Colonic mucosa (tissue), 4 donors: Measurements from ENCODE around the gene DIDO1. TPM values are rescaled to one million over a fixed set of nuclear protein-coding genes. Genes with fewer than 3 reads are reported as not detected.
"Not testable (repeated sequence)": the region's sequence is repeated elsewhere in the genome, so short reads cannot be mapped to it uniquely, and the experiment has no call there.

Experiments
- DNase-seq: peaks from one replicate; pipeline ENCODE4 v3.0.0-alpha.2; 2020
- H3K27ac ChIP-seq: fragments of 200-600 bp; one replicate; pipeline ENCODE4 v1.8.0; 2021
- H3K27me3 ChIP-seq: fragments of 200-600 bp; one replicate; pipeline ENCODE4 v1.8.0; 2021
- H3K36me3 ChIP-seq: fragments of 200-600 bp; one replicate; pipeline ENCODE4 v1.8.0; 2021
- H3K4me1 ChIP-seq: fragments of 200-600 bp; one replicate; pipeline ENCODE4 v1.8.0; 2021; ENCODE audit warnings: mild to moderate bottlenecking
- H3K4me3 ChIP-seq: fragments of 200-600 bp; one replicate; pipeline ENCODE4 v1.8.0; 2021
- H3K9ac ChIP-seq, 2 donors: one replicate each; pipeline ENCODE4 v1.7.0; 2013; ENCODE audit warnings: control low read depth in 2 of 2, low read depth in 2 of 2, low read length in 2 of 2
- H3K9me3 ChIP-seq: fragments of 200-600 bp; one replicate; pipeline ENCODE4 v1.8.0; 2021
- intact Hi-C: fragments of 100-400 bp; cut with DNase I; formaldehyde crosslinking; loops from one replicate; pipeline ENCODE4 v1.14.1; 2022
- total RNA-seq, 2 donors: library from RNA; stranded (reverse); fragmentation: NEBNext Ultra II Directional in 1 of 2; extraction: Animal tissue kit (Norgen Biotek cat#: 25700) in 1 of 2; gene quantifications; one replicate each; pipeline ENCODE4 v1.2.1, GENCODE V29; 2021
- TF ChIP-seq, protein P1 (sequence below): fragments of 200-600 bp; IDR thresholded peaks from one replicate; pipeline ENCODE4 v1.8.0; 2022; ENCODE audit warnings: antibody characterized with exemption, mild to moderate bottlenecking
- donor health status: healthy.
- donor health status: DM: no; HTN: no; CAD: no.
- donor health status: DM: no; HTN: no; CAD: no.

The DIDO1 gene
- total RNA-seq, 2 donors from 2014 or later, result 41.4 to 50.4 TPM

DNA sequence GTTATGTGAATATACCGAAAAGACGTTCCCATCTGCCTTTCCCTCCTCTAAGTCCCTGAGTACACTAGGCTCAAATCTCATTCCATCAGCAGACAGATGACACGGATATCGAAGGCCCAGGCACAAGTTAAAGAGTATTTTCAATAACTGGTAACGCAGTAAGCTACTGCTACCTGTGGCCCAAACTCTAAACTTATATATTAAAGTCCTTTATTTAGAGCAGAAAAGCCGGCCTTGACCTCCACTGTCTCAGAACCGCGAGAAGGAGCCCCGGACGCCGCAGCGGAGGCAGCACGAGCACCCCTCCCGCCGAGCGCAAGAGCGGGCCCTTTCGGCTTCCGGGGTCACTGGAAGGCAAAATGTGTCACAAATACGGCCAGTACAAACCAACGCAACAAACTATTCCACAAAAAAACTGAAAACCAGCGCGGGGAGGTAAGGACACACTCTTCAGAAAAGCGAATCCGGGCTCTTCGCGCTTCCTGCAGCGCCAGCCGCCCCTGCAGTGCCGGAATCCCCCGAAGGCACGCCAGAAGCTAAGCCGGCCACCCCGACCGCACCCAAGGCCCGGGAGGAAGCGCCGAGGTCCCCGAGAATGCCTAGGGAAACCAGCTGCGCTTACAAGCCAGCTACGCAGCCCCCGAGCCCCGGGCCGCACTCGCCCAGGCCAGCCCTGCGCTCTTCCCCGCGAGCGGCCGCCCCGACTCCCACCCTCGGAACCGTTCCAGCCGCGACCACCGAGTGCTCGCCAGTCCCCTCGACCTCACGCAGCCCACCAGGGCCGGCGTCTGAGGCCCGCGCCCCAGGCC lies 681 bp downstream of the DIDO1 start:
- DNase-seq, result peak; percentile 52
- Histone ChIP-seq H3K9ac (peak overlapping the region; percentile 95 to 97), H3K27me3 (no peaks in the 10 kb centered on the region), H3K4me3 (peak overlapping the region; percentile 98), H3K4me1 (peaks cover 50% of the 10 kb centered on the region), H3K9me3 (no peaks in the 10 kb centered on the region), H3K36me3 (no peaks in the 10 kb centered on the region), H3K27ac (peak overlapping the region; percentile 97)
- intact Hi-C loops, result no loop called here
- TF ChIP-seq, protein P1, sequence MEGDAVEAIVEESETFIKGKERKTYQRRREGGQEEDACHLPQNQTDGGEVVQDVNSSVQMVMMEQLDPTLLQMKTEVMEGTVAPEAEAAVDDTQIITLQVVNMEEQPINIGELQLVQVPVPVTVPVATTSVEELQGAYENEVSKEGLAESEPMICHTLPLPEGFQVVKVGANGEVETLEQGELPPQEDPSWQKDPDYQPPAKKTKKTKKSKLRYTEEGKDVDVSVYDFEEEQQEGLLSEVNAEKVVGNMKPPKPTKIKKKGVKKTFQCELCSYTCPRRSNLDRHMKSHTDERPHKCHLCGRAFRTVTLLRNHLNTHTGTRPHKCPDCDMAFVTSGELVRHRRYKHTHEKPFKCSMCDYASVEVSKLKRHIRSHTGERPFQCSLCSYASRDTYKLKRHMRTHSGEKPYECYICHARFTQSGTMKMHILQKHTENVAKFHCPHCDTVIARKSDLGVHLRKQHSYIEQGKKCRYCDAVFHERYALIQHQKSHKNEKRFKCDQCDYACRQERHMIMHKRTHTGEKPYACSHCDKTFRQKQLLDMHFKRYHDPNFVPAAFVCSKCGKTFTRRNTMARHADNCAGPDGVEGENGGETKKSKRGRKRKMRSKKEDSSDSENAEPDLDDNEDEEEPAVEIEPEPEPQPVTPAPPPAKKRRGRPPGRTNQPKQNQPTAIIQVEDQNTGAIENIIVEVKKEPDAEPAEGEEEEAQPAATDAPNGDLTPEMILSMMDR, result no peak

DNA sequence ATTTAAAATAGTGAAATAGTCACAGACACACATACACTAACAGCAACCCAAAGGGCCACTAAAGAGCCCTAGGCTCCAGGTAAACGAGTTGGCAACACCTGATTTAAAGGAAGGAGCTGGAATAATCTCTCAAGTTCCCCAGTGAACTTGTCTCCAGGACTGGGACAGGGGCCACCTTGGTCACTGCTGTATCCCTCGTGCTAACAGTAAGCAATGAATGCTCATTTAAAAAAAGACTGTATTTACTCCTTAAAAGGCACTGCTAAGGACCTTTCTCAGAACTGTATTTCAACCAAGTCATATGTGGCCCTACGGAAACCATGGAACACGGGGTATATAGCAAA lies 1.3 kb downstream of the DIDO1 start:
- no peaks in the 10 kb centered on the region for H3K9me3 ChIP-seq
- H3K36me3 ChIP-seq, result no peaks in the 10 kb centered on the region
- intact Hi-C loops, result no loop called here
- H3K4me1 ChIP-seq, result peaks cover 54% of the 10 kb centered on the region
- DNase-seq, result peak; percentile 32
- no peaks in the 10 kb centered on the region for H3K27me3 ChIP-seq
- peak overlapping the region; percentile 98 for H3K4me3 ChIP-seq
- H3K9ac ChIP-seq, result peak overlapping the region; percentile 95 to 97
- peak overlapping the region; percentile 97 for H3K27ac ChIP-seq
- TF ChIP-seq, protein P1, result no peak

DNA sequence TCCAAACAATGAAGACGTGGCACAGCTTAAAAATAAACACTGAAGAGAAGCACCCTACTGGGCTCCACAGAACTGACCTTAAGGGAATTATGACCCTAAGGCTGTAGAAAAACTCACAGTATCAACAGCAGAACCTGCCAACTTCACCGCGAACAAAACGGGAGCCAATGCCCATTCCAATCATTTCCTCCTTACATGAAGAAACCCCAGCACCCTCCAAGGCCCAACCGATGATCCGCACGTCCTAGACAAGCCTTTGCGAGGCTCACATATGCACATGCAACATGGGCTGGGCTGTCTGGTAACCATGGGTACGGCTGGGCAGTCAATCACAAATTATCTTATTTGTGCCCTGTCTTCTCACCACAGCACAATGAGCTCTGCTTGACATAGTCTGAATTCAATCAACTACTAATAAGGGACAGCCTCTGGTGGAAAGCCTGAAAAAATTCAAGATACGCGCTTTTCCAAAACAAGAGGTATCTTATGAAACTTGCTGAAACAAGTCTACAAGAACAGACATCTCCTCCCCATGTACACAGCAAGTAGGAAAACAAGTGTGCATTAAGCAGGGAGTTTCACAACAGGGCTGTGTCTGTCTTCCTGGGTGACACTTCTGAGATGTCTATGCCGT lies 1.7 kb downstream of the DIDO1 start:
- DNase-seq, result peak; percentile 56
- H3K9ac ChIP-seq, result peak overlapping the region; percentile 95 to 97
- H3K27ac ChIP-seq, result peak overlapping the region; percentile 97

DNA sequence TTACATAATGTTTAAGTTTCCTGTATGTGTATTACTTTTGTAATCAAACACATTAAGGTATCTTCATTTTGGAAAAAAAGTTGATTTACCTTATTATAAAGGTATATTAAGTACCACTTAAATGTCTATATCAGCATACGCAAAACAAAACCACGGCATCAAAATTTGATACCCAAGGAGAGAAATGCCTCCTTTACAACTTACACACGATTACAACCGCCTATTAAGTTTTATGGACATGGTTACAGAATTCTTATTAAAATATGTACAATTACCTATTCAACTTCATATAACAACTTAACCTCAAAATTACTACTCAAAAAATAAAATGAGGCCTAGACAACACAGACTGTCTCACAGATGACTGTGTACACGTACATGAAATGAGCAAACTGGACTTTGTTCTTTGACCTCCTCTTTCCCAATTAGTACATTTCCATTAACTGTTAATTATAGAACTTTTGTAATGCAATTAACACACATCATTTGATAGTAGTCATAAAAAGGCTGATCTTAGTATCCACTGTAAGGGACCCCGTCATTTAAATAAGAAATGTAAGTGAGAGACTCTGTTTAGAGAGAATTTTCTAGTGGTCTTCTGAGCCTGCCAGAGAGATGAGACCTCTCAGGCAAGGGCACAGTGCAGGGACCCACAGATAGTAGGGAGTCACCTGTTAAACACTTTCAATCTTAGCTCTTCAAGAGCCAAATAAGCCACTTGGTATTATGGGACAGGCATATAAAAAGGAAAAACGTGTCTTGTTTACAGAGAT lies 2.5 kb downstream of the DIDO1 start:
- H3K4me1 ChIP-seq, result peaks cover 59% of the 10 kb centered on the region
- H3K27ac ChIP-seq, result peak overlapping the region; percentile 97
- H3K9ac ChIP-seq, result peak overlapping the region in 1 of 2 donors; percentile 95
- H3K36me3 ChIP-seq, result no peaks in the 10 kb centered on the region
- DNase-seq, result no peak
- no peaks in the 10 kb centered on the region for H3K27me3 ChIP-seq
- TF ChIP-seq, protein P1, result no peak
- peak overlapping the region; percentile 98 for H3K4me3 ChIP-seq
- H3K9me3 ChIP-seq, result no peaks in the 10 kb centered on the region
- intact Hi-C loops, result no loop called here

More for the DNA sequence above, 1.7 kb downstream of the DIDO1 start:
- TF ChIP-seq, protein P1, result no peak
- H3K27me3 ChIP-seq, result no peaks in the 10 kb centered on the region
- H3K9me3 ChIP-seq, result no peaks in the 10 kb centered on the region
- peak overlapping the region; percentile 98 for H3K4me3 ChIP-seq
- no peaks in the 10 kb centered on the region for H3K36me3 ChIP-seq
- H3K4me1 ChIP-seq, result peaks cover 56% of the 10 kb centered on the region
- intact Hi-C loops, result no loop called here

DNA sequence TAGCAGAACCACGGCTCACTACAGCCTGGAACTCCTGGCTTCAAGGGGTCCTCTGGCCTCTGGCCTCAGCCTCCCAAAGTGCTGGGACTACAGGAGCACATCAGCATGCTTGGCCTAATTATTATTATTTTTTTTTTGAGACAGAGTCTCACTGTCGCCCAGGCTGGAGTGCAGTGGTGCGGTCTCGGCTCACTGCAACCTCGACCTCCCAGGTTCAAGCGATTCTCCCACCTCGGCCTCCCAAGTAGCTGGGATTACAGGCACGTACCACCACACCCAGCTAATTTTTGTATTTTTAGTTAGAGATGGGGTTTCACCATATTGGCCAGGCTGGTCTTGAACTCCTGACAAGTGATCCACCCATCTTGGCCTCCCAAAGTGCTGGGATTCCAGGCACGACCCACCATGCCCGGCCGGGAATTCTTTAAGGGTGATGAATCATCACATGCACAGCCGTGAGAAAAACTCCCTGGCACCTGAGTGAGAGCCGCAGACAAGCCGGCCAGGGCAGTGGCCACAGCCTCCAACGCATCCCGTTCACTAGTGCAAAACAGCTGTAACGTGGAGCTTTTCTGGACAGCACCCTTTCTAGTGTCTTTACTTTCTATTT lies 3.1 kb downstream of the DIDO1 start:
- Histone ChIP-seq H3K27ac (peak overlapping the region; percentile 8), H3K9ac (peak overlapping the region in 1 of 2 donors; percentile 30), H3K4me1 (peaks cover 61% of the 10 kb centered on the region)
- H3K36me3 ChIP-seq, H3K9me3 ChIP-seq, intact Hi-C loops, H3K27me3 ChIP-seq, H3K4me3 ChIP-seq: not testable (repeated sequence)
- DNase-seq, result peak; percentile 46
